ENCODE results near the gene ASB15. TPM values are rescaled to one million over a fixed set of nuclear protein-coding genes. Genes with fewer than 3 reads are reported as not detected.

Gene ASB15
- total and polyA plus RNA-seq, 2 of the 4 experiments (the other 2 are of a cell fraction) = not detected

DNA sequence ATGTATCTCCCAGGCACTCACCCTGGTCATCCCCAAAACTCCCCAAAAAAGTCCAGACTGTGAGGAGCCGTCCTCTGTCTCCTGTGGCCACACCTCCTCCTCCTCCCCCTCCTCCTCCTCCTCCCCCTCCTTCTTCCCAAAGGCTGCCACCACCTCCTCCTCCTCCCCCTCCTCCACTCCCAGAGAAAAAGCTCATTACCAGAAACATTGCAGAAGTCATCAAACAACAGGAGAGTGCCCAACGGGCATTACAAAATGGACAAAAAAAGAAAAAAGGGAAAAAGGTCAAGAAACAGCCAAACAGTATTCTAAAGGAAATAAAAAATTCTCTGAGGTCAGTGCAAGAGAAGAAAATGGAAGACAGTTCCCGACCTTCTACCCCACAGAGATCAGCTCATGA is 61.1 kb downstream of the ASB15 start:
- no peaks in the 10 kb centered on the region for H4K20me1 ChIP-seq (ENCODE audit: insufficient read depth, low read length)
- TF ChIP-seq FOS (IDR thresholded peaks at IDR 0.05; ENCODE audit: low read depth, low read length) (no peak), RCOR1 (IDR thresholded peaks at IDR 0.05; ENCODE audit: insufficient replicate concordance, low read length) (no peak), MAFK (IDR thresholded peaks at IDR 0.05; ENCODE audit: low read depth, low read length) (no peak), SMC3 (IDR thresholded peaks at IDR 0.05; ENCODE audit: low read depth, low read length) (no peak)
- TF ChIP-seq, protein P1, sequence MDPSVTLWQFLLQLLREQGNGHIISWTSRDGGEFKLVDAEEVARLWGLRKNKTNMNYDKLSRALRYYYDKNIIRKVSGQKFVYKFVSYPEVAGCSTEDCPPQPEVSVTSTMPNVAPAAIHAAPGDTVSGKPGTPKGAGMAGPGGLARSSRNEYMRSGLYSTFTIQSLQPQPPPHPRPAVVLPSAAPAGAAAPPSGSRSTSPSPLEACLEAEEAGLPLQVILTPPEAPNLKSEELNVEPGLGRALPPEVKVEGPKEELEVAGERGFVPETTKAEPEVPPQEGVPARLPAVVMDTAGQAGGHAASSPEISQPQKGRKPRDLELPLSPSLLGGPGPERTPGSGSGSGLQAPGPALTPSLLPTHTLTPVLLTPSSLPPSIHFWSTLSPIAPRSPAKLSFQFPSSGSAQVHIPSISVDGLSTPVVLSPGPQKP (IDR thresholded peaks at IDR 0.05; ENCODE audit: borderline replicate concordance, low read depth, low read length) = no peak
- dilution Hi-C loops (cut with HindIII; ENCODE audit: low sequenced_read_pairs, unreplicated experiment) (no loop called here), in situ Hi-C loops (cut with MboI; ENCODE audit: low sequenced_read_pairs) (no loop called here), intact Hi-C loops (cut with micrococcal nuclease) (no loop called here)
- WGBS, 2 experiments (ENCODE audit: extremely low coverage in 2 of 2, insufficient read length in 1 of 2) = no CpG with 5 or more reads among the region's 3 CpGs
- H2AK9ac ChIP-seq (replicated peaks; ENCODE audit: low read depth, low read length, poor library complexity) = no peak overlapping the region
- no peak overlapping the region for H3K4me3 ChIP-seq (ENCODE audit: insufficient read depth, low read depth, low read length)
- no peak overlapping the region for H2BK5ac ChIP-seq (ENCODE audit: low read depth, low read length, poor library complexity, severe bottlenecking)
- H3K27ac ChIP-seq (ENCODE audit: insufficient read depth, low read length) = no peak overlapping the region
- CTCF ChIA-PET = no interaction called here
- no peaks in the 10 kb centered on the region for H3K4me1 ChIP-seq (ENCODE audit: control insufficient read depth, insufficient read depth, low read length)
- no peak overlapping the region for H3K4me2 ChIP-seq (ENCODE audit: low read depth, low read length)
- H2BK20ac ChIP-seq (ENCODE audit: low read depth, low read length) = no peak overlapping the region
- no peak overlapping the region for H3K4ac ChIP-seq (ENCODE audit: low read depth, low read length)
- H3K79me1 ChIP-seq (ENCODE audit: low read depth in 1 of 2, low read length in 2 of 2) = no peaks in the 10 kb centered on the region
- no peak overlapping the region for H3K23ac ChIP-seq (ENCODE audit: low read depth, low read length)
- H2AFZ ChIP-seq (replicated peaks; ENCODE audit: low read length, poor library complexity) = no peak overlapping the region
- H3K56ac ChIP-seq (ENCODE audit: extremely low read depth, insufficient read depth, low read length) = no peak overlapping the region
- no peak overlapping the region for H3K18ac ChIP-seq (ENCODE audit: low read depth, low read length)
- no peak for ATAC-seq (ENCODE audit: low read depth)
- H3K36me3 ChIP-seq (ENCODE audit: control insufficient read depth, insufficient read depth, low read length) = no peaks in the 10 kb centered on the region
- POLR2A ChIA-PET (ENCODE audit: unreplicated experiment) = no interaction called here
- H3K27me3 ChIP-seq (ENCODE audit: control insufficient read depth, insufficient read depth, low read length) = peaks cover 4% of the 10 kb centered on the region
- H3K9ac ChIP-seq (ENCODE audit: low read depth, low read length) = no peak overlapping the region
- no peak for DNase-seq
- no peak overlapping the region for H4K8ac ChIP-seq (ENCODE audit: low read depth in 2 of 2, low read length in 2 of 2)
- H3K9me1 ChIP-seq (ENCODE audit: insufficient read depth, low read length) = no peaks in the 10 kb centered on the region
- H4K5ac ChIP-seq (ENCODE audit: low read depth, low read length) = no peak overlapping the region
- H3K9me3 ChIP-seq (ENCODE audit: control insufficient read depth, insufficient read depth, low read length) = no peaks in the 10 kb centered on the region
- no peak overlapping the region for H4K91ac ChIP-seq (ENCODE audit: insufficient read depth, low read depth, low read length)
- H2BK15ac ChIP-seq (ENCODE audit: low read depth, low read length) = no peak overlapping the region
- H2BK120ac ChIP-seq (ENCODE audit: low read depth, low read length) = no peak overlapping the region
- no peak overlapping the region for H3K14ac ChIP-seq (replicated peaks; ENCODE audit: low read depth, low read length)
- BruUV-seq (replicated peaks) = no TSS peak
- no peak overlapping the region for H2AK5ac ChIP-seq (ENCODE audit: low read depth, low read length)

Measured in IMR-90 (cell line).